Fibroblast of lung (primary cell): ENCODE measurements around the gene IFT57. TPM values are rescaled to one million over a fixed set of nuclear protein-coding genes. Genes with fewer than 3 reads are reported as not detected.

Experiments used
- DNase-seq, 2 donors: peaks; one replicate each; pipeline versions ENCODE4 v3.0.0 to v3.0.0-alpha.2; 2010; ENCODE audit warnings: low read depth in 2 of 2
- H2AFZ ChIP-seq: 2 replicates; pipeline ENCODE4 v1.5.1; 2012; ENCODE audit warnings: low read length, control low read depth, inconsistent platforms
- H3K27ac ChIP-seq: 2 replicates; pipeline ENCODE4 v1.5.1; 2011; ENCODE audit warnings: low read length, control low read depth; ENCODE audit not compliant: insufficient read depth
- H3K27me3 ChIP-seq: 2 replicates; pipeline ENCODE4 v1.5.1; 2011; ENCODE audit warnings: mild to moderate bottlenecking, low read length; ENCODE audit not compliant: control insufficient read depth, insufficient read depth
- H3K36me3 ChIP-seq: 2 replicates; pipeline ENCODE4 v1.5.1; 2011; ENCODE audit warnings: low read length; ENCODE audit not compliant: control insufficient read depth, insufficient read depth
- H3K4me1 ChIP-seq: 2 replicates; pipeline ENCODE4 v1.5.1; 2011; ENCODE audit warnings: low read length; ENCODE audit not compliant: control insufficient read depth, insufficient read depth; ENCODE audit errors: extremely low read depth
- H3K4me2 ChIP-seq: 2 replicates; pipeline ENCODE4 v1.5.1; 2011; ENCODE audit warnings: low read length, control low read depth; ENCODE audit not compliant: insufficient read depth; ENCODE audit errors: extremely low read depth
- H3K4me3 ChIP-seq, 4 experiments: fragments of 200-600 bp in 1 of 4; sonication (generic) in 1 of 4; replicated peaks in 1 of 4; 2 replicates each; pipeline ENCODE4 v1.5.1; 2011 to 2016; ENCODE audit warnings: low read length in 4 of 4, low read depth in 3 of 4, mild to moderate bottlenecking in 3 of 4, control low read depth in 2 of 4, inconsistent platforms in 1 of 4, mixed read lengths in 1 of 4; ENCODE audit not compliant: insufficient read depth in 1 of 4; ENCODE audit errors: control extremely low read depth in 1 of 4
- H3K79me2 ChIP-seq: 2 replicates; pipeline ENCODE4 v1.5.1; 2012; ENCODE audit warnings: mild to moderate bottlenecking, low read length, inconsistent platforms; ENCODE audit not compliant: control insufficient read depth, insufficient read depth
- H3K9ac ChIP-seq: 2 replicates; pipeline ENCODE4 v1.5.1; 2011; ENCODE audit warnings: mild to moderate bottlenecking, low read length, control low read depth; ENCODE audit not compliant: insufficient read depth
- H3K9me3 ChIP-seq: 2 replicates; pipeline ENCODE4 v1.5.1; 2012; ENCODE audit warnings: low read depth, low read length; ENCODE audit not compliant: control insufficient read depth, insufficient read depth
- H4K20me1 ChIP-seq: 2 replicates; pipeline ENCODE4 v1.5.1; 2011; ENCODE audit warnings: low read length; ENCODE audit not compliant: control insufficient read depth, insufficient read depth; ENCODE audit errors: extremely low read depth
- CTCF ChIP-seq, 2 donors: IDR thresholded peaks in 1 of 2; conservative IDR thresholded peaks in 1 of 2; 1 replicate in 1 of 2; 2 replicates in 1 of 2; pipeline ENCODE4 v1.5.1; 2011 to 2012; ENCODE audit warnings: low read length in 2 of 2, control low read depth in 1 of 2, inconsistent platforms in 1 of 2, low read depth in 1 of 2, mild to moderate bottlenecking in 1 of 2
- EZH2 ChIP-seq: IDR thresholded peaks from 2 replicates; pipeline ENCODE4 v1.5.1; 2012; ENCODE audit warnings: low read length, control low read depth, mild to moderate bottlenecking; ENCODE audit errors: missing control alignments
- polyA plus RNA-seq, 2 donors: library from polyadenylated mRNA; depleted of rRNA in 1 of 2; stranded (reverse) in 1 of 2; unstranded in 1 of 2; fragments of >200 nt; gene quantifications; 2 replicates each; pipeline ENCODE4 v1.2.1, GENCODE V29; 2011 to 2012; ENCODE audit warnings: missing spikeins in 1 of 2
- total RNA-seq: library from RNA; depleted of rRNA; stranded (reverse); fragments of >200 nt; gene quantifications from 2 replicates; pipeline ENCODE4 v1.2.1, GENCODE V29; 2014

The IFT57 gene
- total and polyA plus RNA-seq, 2 donors (not counting 1 experiment from before 2014, with no cell fraction given): 55.5 to 60.3 TPM

DNA sequence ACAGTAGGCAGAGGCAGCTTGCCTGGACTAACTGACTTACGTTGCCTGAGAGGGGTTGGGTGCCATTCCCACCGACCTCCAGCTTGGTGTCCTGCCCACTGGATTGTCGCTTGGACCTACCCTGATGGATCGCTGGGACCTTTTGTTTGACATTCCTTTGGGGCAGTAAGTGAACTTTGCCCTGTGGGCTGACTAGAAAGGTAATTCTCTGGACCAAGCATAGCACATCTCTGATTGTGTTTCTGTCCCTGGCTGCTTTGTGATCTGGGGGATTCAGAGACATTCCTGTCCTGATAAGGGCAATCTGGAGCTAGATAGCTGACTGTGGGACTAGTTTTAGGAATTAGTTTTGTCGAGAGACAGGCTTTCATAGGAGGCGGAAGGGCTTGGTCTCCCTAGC, 19.5 kb upstream of the IFT57 start:
- H3K9ac ChIP-seq: no peak overlapping the region
- H3K27ac ChIP-seq: no peak overlapping the region
- H3K4me3 ChIP-seq: no peak overlapping the region
- no peaks in the 10 kb centered on the region for H4K20me1 ChIP-seq
- H3K4me2 ChIP-seq: no peak overlapping the region
- no peaks in the 10 kb centered on the region for H3K79me2 ChIP-seq
- no peaks in the 10 kb centered on the region for H3K9me3 ChIP-seq
- TF ChIP-seq EZH2: no peak
- TF ChIP-seq CTCF (conservative IDR thresholded peaks at IDR 0.05 in 1 of 2, IDR thresholded peaks at IDR 0.05 in 1 of 2; ENCODE audit: low read depth in 1 of 2, low read length in 2 of 2): no peak
- H3K27me3 ChIP-seq: no peaks in the 10 kb centered on the region
- no peak for DNase-seq
- H3K4me1 ChIP-seq: no peaks in the 10 kb centered on the region
- H2AFZ ChIP-seq: no peak overlapping the region
- H3K36me3 ChIP-seq: no peaks in the 10 kb centered on the region

DNA sequence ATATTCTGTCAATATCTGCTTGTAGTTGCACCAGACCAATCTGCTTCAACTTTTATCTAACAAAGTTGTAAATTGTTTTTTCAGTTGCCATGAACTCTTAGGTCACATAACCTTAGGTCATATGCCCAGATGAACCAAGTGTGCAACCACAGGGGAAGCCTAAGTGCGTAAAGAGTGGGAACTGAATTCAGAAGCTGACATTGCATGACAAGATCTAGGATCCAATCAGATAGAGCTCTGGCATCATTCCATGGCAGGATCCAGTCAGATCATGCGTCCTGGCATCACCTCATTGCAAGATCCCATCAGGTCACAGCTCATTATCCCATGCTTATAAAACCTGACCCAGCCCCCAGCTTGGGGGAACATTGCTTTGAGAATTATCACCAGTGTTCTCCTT, 18.9 kb upstream of the IFT57 start:
- H3K4me2 ChIP-seq: no peak overlapping the region
- no peaks in the 10 kb centered on the region for H3K9me3 ChIP-seq
- H3K9ac ChIP-seq: no peak overlapping the region
- no peak for TF ChIP-seq EZH2
- TF ChIP-seq CTCF (conservative IDR thresholded peaks at IDR 0.05 in 1 of 2, IDR thresholded peaks at IDR 0.05 in 1 of 2; ENCODE audit: low read depth in 1 of 2, low read length in 2 of 2): no peak
- H2AFZ ChIP-seq: no peak overlapping the region
- H3K36me3 ChIP-seq: no peaks in the 10 kb centered on the region
- H3K4me3 ChIP-seq: no peak overlapping the region
- no peaks in the 10 kb centered on the region for H3K27me3 ChIP-seq
- no peaks in the 10 kb centered on the region for H4K20me1 ChIP-seq
- no peaks in the 10 kb centered on the region for H3K79me2 ChIP-seq
- DNase-seq: no peak
- no peaks in the 10 kb centered on the region for H3K4me1 ChIP-seq
- no peak overlapping the region for H3K27ac ChIP-seq

GRCh38 chr3:108239082-108239481, 16.9 kb upstream of the IFT57 start:
- no peaks in the 10 kb centered on the region for H3K4me1 ChIP-seq
- no peaks in the 10 kb centered on the region for H3K27me3 ChIP-seq
- TF ChIP-seq CTCF (conservative IDR thresholded peaks at IDR 0.05 in 1 of 2, IDR thresholded peaks at IDR 0.05 in 1 of 2; ENCODE audit: low read depth in 1 of 2, low read length in 2 of 2) (no peak), EZH2 (no peak)
- no peak overlapping the region for H3K27ac ChIP-seq
- no peak for DNase-seq
- H3K4me2 ChIP-seq: no peak overlapping the region
- no peak overlapping the region for H2AFZ ChIP-seq
- H3K9ac ChIP-seq: no peak overlapping the region
- H3K4me3 ChIP-seq: no peak overlapping the region
- no peaks in the 10 kb centered on the region for H4K20me1 ChIP-seq
- H3K36me3 ChIP-seq: no peaks in the 10 kb centered on the region
- H3K79me2 ChIP-seq: no peaks in the 10 kb centered on the region
- no peaks in the 10 kb centered on the region for H3K9me3 ChIP-seq
